Renal cortical epithelial cell (primary cell): Measurements from ENCODE around the gene RHEX. TPM values are rescaled to one million over a fixed set of nuclear protein-coding genes. Genes with fewer than 3 reads are reported as not detected.

Source experiments
- DNase-seq: peaks from one replicate; pipeline ENCODE4 v3.0.0-alpha.2; 2011; ENCODE audit warnings: low read depth
- total RNA-seq: library from RNA; depleted of rRNA; stranded (reverse); fragments of >200 nt; gene quantifications from 2 replicates; pipeline ENCODE4 v1.2.3, GENCODE V29; 2014

The RHEX gene
- total RNA-seq, 1 donor from 2014 or later: 11.6 TPM

DNA sequence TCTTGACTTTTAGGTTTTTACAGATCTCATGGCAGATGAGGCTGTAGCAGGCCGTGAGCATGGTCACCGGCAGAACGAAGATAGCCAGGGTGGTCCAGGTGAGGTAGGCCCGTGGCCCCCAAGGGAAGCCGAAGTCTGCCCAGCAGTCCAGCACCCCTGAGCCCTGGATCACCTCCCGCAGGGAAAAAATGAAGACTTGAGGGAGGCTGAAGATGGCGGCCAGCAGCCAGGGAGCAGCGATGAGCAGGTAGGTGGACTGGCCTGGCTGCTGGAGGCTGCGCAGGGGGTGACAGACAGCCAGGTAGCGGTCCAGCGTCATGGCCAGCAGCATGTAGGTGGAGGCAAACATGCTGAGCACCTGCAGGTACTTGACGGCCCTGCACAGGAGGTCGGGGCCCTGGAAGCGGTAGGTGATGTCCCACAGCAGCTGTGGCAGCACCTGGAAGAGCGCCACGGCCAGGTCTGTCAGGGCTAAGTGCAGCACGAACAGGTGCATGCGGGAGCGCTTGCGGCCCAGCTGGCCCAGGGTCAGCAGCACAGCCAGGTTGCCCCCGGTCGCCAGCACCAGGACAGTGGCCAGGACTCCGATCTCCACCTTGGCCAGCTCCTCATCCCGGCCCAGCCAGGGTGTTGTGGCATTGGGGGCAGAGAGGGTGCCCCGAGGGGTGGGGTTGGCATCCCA, 63.4 kb downstream of the RHEX start:
- DNase-seq: no peak

- no peak for DNase-seq
Observed at GRCh38 chr1:206116873-206117150, 63.8 kb downstream of the RHEX start.

GRCh38 chr1:206117151-206117948, 64.4 kb downstream of the RHEX start, which contains the start of gene AVPR1B:
AVPR1B (minus strand) TSS chr1:206117388; CDS start chr1:206116890, 498 bp downstream.
- peak; percentile 25 for DNase-seq

DNA sequence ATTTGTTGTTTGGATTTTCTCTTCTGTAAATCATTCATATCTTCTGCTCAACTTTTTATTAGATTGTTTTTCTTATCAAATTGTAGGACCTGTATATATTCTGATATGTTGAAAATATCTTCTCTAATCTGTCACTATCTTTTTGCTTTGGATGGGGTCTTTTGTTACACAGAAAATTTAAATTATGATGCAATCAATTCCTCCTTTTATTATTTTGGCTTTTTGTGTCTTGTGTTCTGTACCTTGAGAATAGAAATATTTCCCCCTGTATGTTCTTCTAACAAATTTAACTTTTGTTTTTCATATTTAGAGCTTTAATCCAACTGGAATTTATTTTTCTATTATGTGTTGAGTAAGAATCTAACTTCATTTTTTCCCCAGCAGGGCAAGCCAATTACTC, 67.4 kb downstream of the RHEX start:
- DNase-seq: no peak

DNA sequence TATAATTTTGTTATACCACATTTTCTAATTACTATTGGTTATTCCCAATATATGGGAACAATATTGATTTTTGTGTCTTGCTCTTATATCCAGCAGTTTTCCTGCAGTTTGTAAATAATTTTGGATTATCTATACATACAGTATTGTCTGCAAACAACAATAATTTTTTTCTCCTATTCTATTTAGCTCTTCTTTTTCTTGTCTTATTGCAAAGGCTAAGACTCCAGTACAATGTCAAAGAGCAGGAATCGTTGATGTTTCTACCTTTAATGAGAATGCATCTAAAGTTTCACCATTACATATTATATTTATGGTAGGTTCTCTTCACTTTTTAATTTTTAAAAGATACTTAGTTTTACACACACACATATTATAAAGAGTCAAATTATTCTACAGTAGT, 68.3 kb downstream of the RHEX start:
- no peak for DNase-seq

DNA sequence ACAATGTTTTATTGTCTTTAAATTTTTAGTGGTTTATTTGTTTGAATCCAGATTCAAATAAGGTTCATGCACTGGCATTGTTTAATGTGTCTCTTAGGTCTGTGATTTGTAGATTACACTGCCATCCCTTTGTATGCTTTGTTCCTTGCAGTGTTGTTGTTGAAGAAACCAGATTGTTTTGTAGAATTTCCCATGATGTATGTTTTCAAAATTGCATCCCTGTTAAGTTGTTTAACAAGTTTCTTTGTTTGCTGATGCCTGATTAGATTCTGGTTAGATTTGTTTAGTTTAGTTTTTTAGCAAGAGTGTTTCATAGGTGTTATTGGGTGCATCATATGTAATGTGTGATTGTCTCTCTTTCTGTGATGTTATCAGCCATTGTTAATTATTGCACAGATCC, 69.7 kb downstream of the RHEX start:
- no peak for DNase-seq

DNA sequence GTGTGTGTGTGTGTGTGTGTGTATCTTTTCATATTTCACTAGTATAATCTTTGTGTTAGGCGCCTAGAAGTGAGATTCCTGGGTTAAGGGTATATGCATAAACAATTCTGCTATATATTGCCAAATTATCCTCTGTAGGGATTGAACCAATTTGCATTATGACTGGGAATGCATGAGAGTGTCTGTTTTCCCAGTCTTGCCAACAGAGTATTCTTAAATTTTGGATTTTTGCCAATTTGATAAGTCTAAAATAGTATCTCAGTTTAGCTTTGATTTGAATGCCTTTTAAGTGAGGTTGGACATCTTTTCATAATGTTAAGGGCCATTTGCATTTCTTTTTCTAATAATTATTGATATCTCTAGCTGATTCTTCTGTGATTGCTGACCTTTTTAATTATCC, 72.4 kb downstream of the RHEX start:
- DNase-seq: no peak

DNA sequence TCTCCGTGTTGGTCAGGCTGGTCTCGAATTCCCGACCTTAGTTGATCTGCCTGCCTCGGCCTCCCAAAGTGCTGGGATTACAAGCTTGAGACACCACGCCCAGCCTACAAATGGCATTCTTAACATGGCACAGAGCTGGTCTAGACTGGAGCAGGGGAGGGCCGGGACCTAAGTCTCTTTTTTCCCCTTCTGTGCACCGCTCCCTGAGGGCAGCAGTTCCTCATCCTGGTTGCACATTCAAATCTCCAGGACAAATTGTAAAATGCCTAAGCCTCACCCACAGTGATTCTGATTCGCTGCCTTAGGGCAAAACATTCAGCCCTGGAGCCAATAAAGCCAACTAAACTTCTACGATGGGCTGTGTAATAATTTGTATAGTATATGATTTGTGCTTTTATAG, 74.4 kb downstream of the RHEX start:
- DNase-seq: no peak

- peak; percentile 25 for DNase-seq
Observed at GRCh38 chr1:206128196-206128595, 75.2 kb downstream of the RHEX start.

DNA sequence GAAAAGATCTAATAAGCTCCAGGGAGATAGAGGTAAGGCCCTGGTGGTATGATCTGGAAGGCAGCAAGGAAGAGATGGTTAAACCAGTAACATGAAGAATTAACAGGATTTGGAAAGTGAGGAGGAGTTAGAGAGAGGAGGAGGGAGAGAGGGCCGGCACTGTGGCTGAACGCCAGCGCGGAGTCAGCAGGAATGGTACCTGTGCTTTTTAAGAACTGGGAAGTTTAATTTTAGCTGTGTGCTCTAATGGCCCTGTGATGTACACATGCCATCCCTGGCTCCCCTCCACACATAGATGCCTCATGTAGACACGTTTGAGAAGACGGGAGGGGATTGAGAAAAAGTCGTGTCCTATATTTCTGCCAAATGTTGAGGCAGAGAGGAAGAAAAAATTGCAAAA, 78.1 kb downstream of the RHEX start:
- DNase-seq: no peak

DNA sequence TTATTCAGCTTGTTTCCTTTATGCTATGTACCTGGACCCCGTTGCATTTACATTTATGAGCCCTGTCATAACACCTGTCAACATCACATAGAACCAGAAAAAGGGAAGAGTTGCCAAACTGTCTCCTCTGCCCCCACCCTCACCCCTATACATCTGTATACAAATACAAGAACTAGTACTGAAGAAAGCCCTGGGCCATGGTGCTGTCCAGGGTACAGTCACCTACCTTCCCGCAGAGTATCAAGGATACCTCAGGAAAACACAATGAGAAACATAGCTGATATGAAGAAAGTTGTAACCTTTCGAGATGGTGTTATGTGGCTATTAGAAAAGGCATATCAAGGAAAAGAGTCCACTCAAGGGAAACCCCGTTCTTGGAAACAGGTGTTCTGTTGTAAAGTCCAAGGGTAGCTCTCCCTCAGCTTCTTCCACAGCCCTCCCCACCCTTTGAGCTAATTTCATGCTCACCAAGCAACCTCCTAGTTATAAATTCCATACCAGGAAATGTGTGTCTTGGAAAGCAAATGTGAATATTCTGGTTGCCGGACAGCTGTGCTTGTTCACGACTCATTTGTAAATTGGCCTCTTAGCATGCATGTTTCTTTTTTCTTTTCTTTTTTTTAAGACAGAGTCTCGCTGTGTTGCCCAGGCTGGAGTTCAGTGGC, 80.9 kb downstream of the RHEX start:
- DNase-seq: no peak

- DNase-seq: no peak
Observed at GRCh38 chr1:206135248-206135647, 82.3 kb downstream of the RHEX start.

DNA sequence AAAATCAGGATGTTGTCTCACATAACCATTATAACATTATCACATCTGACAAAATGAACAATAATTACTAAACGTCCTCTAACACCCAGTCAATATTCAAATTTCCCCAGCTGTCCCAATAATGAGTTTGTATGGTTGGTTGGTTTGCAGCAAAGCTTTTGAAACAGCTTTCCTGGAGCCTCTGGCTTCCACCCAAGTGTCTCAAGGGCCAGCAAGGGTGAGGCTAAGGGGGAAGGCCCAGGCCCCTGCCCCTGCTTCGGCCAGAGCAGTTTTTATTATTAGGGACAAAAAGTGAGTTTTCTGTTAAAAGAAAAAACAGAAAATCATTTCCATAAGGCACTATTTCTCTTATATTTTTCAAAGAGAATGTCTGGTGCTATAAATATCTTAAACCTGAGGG, 83.3 kb downstream of the RHEX start:
- DNase-seq: peak; percentile 34

GRCh38 chr1:206142011-206142410, 89.0 kb downstream of the RHEX start:
- no peak for DNase-seq

DNA sequence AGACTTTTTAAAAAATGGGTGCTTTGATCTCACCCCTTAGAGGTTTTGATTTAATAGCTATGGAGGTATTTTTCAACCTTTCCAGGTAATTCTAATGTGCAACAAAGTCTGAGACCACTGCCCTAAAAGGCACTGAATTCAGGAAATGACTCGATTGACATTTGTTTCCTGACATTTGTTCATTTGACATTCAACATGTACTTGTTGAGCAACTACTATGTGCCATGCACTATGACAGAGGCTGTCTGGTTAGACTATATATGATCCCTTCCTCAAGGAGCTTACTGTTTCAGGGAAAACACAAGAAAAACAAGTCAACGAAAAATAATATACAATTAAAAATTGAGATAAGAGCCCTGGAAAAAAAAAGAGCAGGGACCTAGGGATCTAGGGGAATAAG, 89.8 kb downstream of the RHEX start:
- no peak for DNase-seq

DNA sequence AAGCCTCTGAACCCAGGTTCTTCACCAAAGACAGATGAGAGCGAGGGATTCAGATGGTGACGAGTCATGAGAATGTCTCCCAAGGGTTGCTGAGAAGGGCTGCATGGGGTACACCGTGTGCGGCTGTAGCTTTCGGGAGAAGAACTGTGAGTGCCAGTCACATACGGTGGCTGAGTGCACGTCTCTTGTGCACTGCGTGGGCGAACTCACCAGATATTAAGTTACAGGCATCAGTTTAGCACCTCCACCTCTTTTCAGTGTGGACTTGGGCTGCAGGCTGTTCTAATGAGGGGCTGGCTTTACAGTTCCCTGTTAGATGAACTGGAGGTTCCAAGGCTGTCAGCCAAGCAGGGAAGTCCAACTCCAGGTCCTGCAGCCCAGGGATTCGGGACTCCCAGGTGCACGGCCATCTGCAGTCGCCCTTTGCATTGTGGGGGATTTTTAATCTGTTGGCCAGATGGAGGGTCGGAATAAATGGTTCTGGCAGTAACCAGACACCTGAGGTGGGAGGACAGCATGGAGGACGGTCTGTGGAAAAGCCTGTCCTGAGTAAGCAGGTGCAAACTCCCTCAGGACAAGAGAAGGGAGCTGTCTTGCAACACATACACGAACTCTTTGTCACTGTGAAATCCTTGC, 90.7 kb downstream of the RHEX start:
- DNase-seq: no peak

GRCh38 chr1:206144605-206145004, 91.6 kb downstream of the RHEX start:
- no peak for DNase-seq

DNA sequence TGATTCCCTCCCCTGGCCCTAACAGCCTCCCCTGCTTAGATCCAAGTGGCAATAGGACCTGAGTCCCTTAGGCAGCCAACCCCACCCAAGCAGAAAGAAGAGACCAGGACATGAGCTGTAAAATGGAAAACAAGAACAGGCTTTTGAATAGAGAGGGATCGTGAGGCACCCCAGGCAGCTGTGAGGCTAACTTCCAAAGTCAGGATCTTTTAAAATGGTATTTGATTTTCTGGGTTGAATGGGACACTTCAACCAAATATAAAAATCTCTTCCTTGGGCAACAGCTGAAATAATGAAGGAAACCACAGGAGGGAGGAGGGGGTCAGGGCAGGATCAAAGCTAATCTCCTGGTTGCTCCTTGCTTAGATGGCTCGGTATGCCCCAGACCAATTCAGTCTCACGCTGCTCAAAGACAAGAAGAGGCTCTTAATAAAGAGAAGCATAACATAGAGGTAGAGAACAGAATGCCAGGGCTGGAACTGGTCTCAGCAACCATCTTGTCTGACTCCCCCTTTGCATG, 92.9 kb downstream of the RHEX start:
- no peak for DNase-seq
